ENCODE results near the gene GKN2.
A peak's percentile ranks its signal among the peaks of the same experiment; 100 is the strongest.

The GKN2 gene

GRCh38 chr2:68943581-68944568 lies 8.8 kb downstream of the GKN2 start:
- peak; percentile 55 for DNase-seq (ENCODE audit: low read depth)
- no peak overlapping the region for H3K4me3 ChIP-seq (ENCODE audit: low read length)
- peak; percentile 83 for TF ChIP-seq CTCF (conservative IDR thresholded peaks at IDR 0.05; ENCODE audit: low read length)

GRCh38 chr2:68942827-68943226 lies 9.9 kb downstream of the GKN2 start:
- TF ChIP-seq CTCF (conservative IDR thresholded peaks at IDR 0.05; ENCODE audit: low read length): no peak
- H3K4me3 ChIP-seq (ENCODE audit: low read length): no peak overlapping the region
- no peak for DNase-seq (ENCODE audit: low read depth)

GRCh38 chr2:68940369-68940768 lies 12.3 kb downstream of the GKN2 start:
- no peak for DNase-seq (ENCODE audit: low read depth)
- H3K4me3 ChIP-seq (ENCODE audit: low read length): no peak overlapping the region
- TF ChIP-seq CTCF (conservative IDR thresholded peaks at IDR 0.05; ENCODE audit: low read length): no peak

GRCh38 chr2:68939962-68940361 lies 12.7 kb downstream of the GKN2 start:
- no peak overlapping the region for H3K4me3 ChIP-seq (ENCODE audit: low read length)
- no peak for DNase-seq (ENCODE audit: low read depth)
- no peak for TF ChIP-seq CTCF (conservative IDR thresholded peaks at IDR 0.05; ENCODE audit: low read length)

- TF ChIP-seq CTCF (conservative IDR thresholded peaks at IDR 0.05; ENCODE audit: low read length): no peak
- no peak for DNase-seq (ENCODE audit: low read depth)
- no peak overlapping the region for H3K4me3 ChIP-seq (ENCODE audit: low read length)
Measured at GRCh38 chr2:68938938-68939337, 13.8 kb downstream of the GKN2 start.

- peak; percentile 26 for DNase-seq (ENCODE audit: low read depth)
- no peak overlapping the region for H3K4me3 ChIP-seq (ENCODE audit: low read length)
- TF ChIP-seq CTCF (conservative IDR thresholded peaks at IDR 0.05; ENCODE audit: low read length): no peak
Measured at GRCh38 chr2:68937346-68938055, 15.2 kb downstream of the GKN2 start.

All from AG10803 (cell line).